Skin epidermis (tissue), 12 donors: ENCODE results near the gene RNF10.
"Not testable (repeated sequence)": the region's sequence is repeated elsewhere in the genome, so short reads cannot be mapped to it uniquely, and the experiment has no call there.

Source experiments
- H3K27ac ChIP-seq, 21 experiments: fragments of 200-600 bp; sonication (generic) in 11 of 21; one replicate each; pipeline ENCODE4 v1.5.0; 2020; ENCODE audit warnings: mild to moderate bottlenecking in 3 of 21, inconsistent platforms in 2 of 21, moderate library complexity in 2 of 21
- H3K4me3 ChIP-seq, 7 experiments: fragments of 200-600 bp; sonication (generic) in 2 of 7; one replicate each; pipeline ENCODE4 v1.5.0; 2020; ENCODE audit warnings: inconsistent platforms in 2 of 7, mild to moderate bottlenecking in 2 of 7, moderate library complexity in 1 of 7

Gene RNF10

DNA sequence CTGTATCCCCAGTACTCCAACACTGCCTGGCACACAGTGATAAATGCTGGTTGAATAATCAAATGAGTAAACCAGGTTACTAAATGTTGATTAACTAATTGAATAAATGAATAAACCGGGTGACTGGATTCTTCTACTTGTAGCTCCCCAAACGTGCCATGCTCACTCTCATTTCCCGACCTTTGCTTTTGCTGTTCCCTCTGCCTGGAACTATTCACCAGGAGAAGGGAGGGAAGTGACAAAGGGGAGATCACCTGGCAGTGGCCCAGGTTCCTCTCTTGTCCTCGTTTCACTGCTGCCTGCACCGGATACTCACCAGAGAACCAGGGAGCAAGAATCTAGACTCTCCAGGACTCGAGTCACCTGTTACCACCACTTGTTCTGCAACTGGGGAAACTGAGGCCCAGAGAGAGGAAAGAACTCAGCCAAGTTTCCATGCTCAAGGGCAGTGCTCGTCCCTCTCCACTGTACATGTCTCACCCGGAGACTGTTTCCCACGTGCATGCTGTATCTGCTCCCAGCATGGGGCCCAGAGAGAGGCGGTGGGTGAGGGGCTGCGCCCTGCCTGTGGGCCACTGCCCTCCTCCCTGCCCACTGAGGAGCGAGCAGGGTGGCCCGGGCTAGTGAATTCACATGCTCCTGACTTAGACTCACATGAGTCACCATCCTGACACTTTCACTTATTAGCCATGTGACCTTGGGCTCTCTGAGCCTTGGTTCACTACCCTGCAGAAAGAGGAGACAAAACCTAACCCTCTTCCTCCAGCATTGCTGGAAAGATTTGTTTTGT is 64.7 kb downstream of the RNF10 start:
- no peak overlapping the region for H3K4me3 ChIP-seq
- no peak overlapping the region for H3K27ac ChIP-seq

DNA sequence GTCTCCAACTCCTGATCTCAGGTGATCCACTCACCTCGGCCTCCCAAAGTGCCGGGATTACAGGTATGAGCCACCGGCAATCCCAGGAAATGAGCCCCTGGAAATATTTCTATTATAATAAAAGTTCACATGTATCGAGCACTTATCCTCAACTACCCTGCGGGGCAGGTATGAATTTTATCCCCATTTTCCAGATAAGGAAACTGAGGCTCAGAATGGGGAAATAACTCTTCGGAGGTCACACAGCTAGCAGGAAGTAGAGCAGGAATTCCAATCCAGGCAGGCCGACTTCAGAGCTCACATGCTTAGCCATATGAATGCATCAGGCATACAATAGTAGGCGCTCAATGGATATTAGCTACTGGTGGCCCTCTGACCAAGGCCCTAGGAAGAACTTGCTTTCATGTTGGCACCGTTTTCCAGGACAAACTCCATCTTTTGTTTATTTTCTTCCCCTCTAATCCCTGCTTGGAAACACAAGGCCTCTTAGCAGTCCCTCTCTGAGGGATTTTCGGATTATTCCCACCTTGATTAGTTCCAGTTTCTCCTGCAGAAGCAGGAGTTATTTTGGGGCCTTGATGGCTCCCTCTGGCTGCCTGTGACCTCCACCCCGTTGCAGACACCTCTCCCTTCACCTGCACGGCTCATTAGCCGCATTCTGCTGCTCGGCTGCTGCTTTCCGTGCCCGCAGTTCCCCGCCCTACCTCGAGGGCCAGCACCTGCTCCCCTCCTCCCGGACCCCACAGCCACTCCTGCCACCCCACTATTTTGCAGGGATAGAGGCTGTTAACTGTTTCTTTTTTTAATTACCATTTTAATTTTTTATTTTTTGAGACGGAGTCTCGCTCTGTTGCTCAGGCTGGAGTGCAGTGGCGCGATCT is 65.8 kb downstream of the RNF10 start:
- H3K4me3 ChIP-seq, result no peak overlapping the region
- no peak overlapping the region for H3K27ac ChIP-seq

DNA sequence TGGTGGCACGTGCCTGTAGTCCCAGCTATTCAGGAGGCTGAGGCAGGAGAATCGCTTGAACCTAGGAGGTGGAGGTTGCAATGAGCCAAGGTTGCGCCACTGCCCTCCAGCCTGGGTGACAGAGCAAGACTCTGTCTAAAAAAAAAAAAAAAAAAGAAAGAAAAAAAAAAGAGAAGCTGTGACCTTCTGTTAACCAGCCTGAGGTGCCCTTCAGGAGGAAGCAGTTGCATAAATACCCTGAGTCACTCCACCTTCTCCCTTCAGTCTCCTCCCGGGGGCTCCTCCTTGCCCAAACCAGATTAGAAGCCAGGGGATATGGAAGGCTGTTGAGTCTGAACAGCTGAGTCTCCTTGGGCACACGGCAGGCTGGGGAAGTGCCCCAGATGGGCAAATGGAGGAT is 68.3 kb downstream of the RNF10 start:
- H3K4me3 ChIP-seq, H3K27ac ChIP-seq: not testable (repeated sequence)

DNA sequence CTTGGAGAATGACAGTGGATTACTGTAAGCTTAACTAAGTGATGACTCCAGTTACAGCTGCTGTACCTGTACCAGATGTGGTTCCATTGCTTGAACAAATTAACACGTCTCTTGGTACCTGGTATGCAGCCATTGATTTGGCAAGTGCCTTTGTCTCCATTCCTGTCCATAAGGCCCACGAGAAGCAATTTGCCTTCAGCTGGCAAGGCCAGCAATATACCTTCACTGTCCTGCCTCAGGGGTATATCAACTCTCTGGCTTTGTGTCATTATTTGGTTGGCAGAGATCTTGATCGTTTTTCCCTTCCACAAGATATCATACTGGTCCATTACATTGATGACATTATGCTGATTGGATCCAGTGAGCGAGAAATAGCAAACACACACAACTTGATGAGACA is 76.4 kb downstream of the RNF10 start:
- Histone ChIP-seq H3K27ac (no peak overlapping the region), H3K4me3 (no peak overlapping the region)

DNA sequence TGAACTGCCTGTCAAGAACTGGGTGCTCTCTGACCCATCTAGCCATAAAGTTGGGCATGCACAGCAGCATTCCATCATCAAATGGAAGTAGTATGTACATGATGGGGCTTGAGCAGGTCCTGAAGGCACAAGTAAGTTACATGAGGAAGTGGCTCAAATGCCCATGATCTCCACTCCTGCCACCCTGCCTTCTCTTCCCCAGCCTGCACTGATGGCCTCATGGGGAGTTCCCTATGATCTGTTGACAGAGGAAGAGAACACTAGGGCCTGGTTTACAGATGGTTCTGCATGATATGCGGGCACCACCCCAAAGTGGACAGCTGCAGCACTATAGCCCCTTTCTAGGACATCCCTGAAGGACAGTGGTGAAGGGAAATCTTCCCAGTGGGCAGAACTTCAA is 77.4 kb downstream of the RNF10 start:
- not testable (repeated sequence) for H3K4me3 ChIP-seq, H3K27ac ChIP-seq

DNA sequence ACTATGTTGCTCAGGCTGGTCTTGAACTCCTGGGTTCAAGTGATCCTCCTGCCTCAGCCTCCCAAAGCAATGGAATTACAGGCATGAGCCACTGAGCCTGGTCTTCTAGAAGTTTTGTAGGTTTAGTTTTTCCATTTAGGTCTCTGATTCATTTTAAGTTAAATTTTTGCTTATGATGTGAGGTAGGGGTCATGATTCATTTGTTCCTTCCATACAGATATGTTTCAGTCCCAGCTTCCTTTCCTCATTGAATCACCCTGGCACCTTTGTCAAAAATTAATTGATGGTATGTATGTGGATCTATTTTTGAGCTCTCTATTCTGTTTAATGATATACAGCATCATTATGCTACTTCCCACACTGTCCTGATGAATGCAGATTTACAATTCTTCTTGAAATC is 80.7 kb downstream of the RNF10 start:
- no peak overlapping the region for H3K27ac ChIP-seq
- H3K4me3 ChIP-seq, result no peak overlapping the region

DNA sequence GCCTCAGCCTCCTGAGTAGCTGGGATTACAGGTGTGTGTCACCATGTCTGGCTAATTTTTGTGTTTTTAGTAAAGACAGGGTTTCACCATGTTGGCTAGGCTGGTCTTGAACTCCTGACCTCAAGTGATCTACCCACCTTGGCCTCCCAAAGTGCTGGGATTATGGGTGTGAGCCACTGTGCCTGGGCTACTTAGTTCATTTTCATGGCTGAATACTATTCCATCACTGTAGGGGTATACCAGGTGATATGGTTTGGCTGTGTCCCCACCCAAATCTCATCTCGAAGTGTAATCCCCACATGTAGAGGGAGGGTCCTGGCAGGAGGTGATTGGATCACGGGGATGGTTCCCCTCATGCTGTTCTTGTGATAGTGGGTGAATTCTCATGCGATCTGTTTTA is 83.0 kb downstream of the RNF10 start:
- H3K4me3 ChIP-seq, H3K27ac ChIP-seq: not testable (repeated sequence)

DNA sequence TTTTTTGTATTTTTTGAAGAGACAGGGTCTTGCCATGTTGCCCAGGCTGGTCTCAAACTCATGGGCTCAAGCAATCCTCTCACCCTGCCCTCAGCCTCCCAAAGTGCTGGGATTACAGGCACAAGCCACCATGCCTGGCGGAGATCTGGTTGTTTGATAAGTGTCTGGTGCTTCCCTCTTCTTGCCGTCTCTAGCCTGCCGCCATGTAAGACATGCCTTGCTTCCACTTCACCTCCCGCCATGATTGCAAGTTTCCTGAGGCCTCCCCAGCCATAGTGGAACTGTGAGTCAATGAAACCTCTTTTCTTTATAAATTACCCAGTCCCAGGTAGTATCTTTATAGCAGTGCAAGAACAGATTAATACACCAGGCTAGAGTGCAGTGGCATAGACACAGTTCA is 83.6 kb downstream of the RNF10 start:
- H3K27ac ChIP-seq, H3K4me3 ChIP-seq: not testable (repeated sequence)

DNA sequence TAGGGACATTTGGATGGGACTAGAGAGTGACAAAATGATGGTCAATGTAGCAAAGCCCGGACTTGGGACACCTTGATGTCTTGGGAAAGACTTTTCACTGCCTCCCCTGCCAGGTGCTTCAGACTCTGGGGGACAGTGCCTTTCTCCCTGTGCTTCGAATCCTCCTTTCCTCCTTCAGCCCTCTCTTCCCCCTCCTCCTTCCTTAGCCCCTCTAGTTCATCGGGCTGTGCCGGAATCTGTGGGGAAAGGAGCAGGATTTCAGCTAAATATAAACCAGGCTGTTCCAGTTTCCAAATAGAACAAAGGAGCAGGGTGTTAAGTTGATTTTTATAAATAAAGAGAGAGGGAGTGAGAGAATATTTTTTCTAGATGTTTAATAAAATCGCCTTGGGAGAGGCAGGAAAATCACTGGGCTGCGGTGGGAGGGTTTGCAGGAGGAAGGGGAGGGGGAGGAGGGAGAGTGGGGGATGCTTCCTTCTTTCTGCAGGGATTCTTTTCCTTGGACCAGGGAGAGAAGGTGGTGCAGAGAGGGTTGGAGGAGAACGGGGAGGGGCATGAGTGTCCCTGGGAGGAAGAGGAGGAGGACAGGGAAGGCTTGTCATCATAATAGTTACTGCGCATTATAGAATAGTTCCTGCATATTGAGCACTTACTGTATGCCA is 84.9 kb downstream of the RNF10 start:
- Histone ChIP-seq H3K4me3 (no peak overlapping the region), H3K27ac (no peak overlapping the region)

DNA sequence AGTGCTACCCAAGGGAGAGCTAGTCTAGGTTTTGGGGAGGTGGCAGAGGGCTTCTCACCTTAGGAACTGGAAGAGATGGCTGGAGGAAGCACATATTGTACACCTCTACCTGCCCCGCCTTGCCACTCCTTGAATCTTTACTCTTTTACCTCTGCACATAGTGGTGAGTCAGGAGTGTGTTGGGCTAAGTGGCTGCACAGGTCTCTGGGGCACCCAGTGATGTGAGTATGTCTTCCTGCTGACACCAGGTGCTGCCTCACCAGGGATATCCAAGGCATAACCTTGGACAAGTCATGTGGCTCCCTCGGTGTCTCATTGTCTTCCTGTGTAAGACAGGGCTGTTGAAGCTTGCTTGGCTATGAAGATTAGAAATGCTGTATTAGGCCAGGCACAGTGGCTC is 86.5 kb downstream of the RNF10 start:
- Histone ChIP-seq H3K27ac (no peak overlapping the region), H3K4me3 (no peak overlapping the region)

DNA sequence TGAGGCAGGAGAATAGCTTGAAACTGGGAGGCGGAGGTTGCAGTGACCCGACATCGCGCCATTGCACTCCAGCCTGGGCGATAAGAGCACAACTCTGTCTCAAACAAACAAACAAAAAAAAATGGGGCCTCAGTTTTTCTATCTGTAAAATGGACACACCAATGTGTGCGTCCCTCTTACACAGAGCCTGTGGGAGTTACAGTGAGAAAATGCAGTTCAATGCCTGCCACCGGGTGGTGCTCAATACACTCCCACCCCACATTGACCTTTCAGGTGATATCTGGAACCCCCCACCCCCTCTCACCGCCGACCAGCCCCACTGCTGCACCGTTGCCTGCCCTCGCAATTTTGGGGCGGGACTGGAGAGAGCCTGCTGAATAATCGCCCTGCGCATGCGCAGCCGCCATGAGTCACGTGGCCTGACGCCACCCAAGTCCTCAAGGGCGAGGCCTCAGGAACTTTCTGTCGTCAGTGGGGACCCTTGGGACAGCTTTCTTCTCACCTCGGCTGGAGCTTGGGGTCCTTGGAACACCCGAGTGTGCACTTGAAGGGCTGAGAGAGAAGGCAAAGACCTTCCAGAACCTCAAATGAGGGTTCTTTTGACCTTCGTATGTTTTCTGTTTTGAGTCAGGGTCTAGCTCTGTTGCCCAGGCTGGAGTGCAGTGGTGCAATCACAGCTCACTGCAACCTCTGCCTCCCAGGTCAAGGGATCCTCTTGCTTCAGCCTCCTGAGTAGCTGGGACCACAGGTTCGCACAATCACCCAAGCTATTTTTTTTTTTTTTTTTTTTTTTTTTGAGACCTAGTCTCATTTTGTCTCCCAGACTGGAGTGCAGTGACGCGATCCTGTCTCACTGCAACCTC is 91.6 kb downstream of the RNF10 start:
- Histone ChIP-seq H3K4me3 (no peak overlapping the region), H3K27ac (no peak overlapping the region)
